A673 (cell line): ENCODE results near the gene CDCA4. TPM values are rescaled to one million over a fixed set of nuclear protein-coding genes. Genes with fewer than 3 reads are reported as not detected.

Experiments
- BruUV-seq: library from RNA; stranded (reverse); fragments of 400-500 nt; replicated peaks from 2 replicates; lab custom pipeline; 2021; lab: Mats Ljungman, UMichigan
- CTCF ChIA-PET: fragments of 300-600 bp; sonication (Branson Sonifier 250); formaldehyde crosslinking; loops from one replicate; lab custom pipeline; 2022; ENCODE audit warnings: antibody characterized with exemption; lab: Charles Lee
- POLR2A ChIA-PET: fragments of 300-600 bp; sonication (Branson Sonifier 250); formaldehyde crosslinking; loops from one replicate; lab custom pipeline; 2022; ENCODE audit warnings: antibody characterized with exemption; ENCODE audit not compliant: low non-redundant PET; lab: Charles Lee
- DNase-seq: peaks from one replicate; pipeline ENCODE4 v3.0.0-alpha.2; 2015; ENCODE audit warnings: low spot score
- H3K27ac ChIP-seq: fragments of 200-600 bp; sonication (generic); 2 replicates; pipeline ENCODE4 v1.5.1; 2016; ENCODE audit warnings: mixed run types, low read depth, mild to moderate bottlenecking, mixed read lengths, antibody characterized with exemption, low read length; ENCODE audit not compliant: poor library complexity, severe bottlenecking
- H3K27me3 ChIP-seq: fragments of 200-600 bp; sonication (generic); replicated peaks from 2 replicates; pipeline ENCODE4 v1.6.1; 2017; ENCODE audit warnings: mixed run types, low read depth, mild to moderate bottlenecking, mixed read lengths, antibody characterized with exemption, low read length; ENCODE audit not compliant: insufficient read depth, poor library complexity
- H3K36me3 ChIP-seq: fragments of 200-600 bp; sonication (generic); 2 replicates; pipeline ENCODE4 v1.6.1; 2016; ENCODE audit warnings: mixed run types, mild to moderate bottlenecking, mixed read lengths, antibody characterized with exemption, low read length; ENCODE audit not compliant: insufficient read depth, poor library complexity, severe bottlenecking
- H3K4me1 ChIP-seq: fragments of 200-600 bp; sonication (generic); 2 replicates; pipeline ENCODE4 v1.6.1; 2017; ENCODE audit warnings: mixed run types, mild to moderate bottlenecking, mixed read lengths, antibody characterized with exemption, low read length; ENCODE audit not compliant: insufficient read depth, poor library complexity, severe bottlenecking
- H3K4me3 ChIP-seq: fragments of 200-600 bp; sonication (generic); 2 replicates; pipeline ENCODE4 v1.5.1; 2016; ENCODE audit warnings: low read depth, mixed run types, mild to moderate bottlenecking, mixed read lengths, low read length; ENCODE audit not compliant: poor library complexity, severe bottlenecking
- H3K9me3 ChIP-seq: fragments of 200-600 bp; sonication (generic); 2 replicates; pipeline ENCODE4 v1.6.1; 2016; ENCODE audit warnings: mixed run types, low read depth, mild to moderate bottlenecking, mixed read lengths, antibody characterized with exemption, low read length; ENCODE audit not compliant: poor library complexity, severe bottlenecking
- CTCF ChIP-seq: fragments of 300-800, 200-600 bp; sonication (generic); conservative IDR thresholded peaks from 2 replicates; pipeline ENCODE4 v1.5.1; 2017; ENCODE audit warnings: low read depth, mild to moderate bottlenecking, antibody characterized with exemption, low read length, moderate library complexity, mixed read lengths
- EZH2 ChIP-seq: fragments of 200-600 bp; sonication (generic); IDR thresholded peaks from 2 replicates; pipeline ENCODE4 v1.6.1; 2017; ENCODE audit warnings: borderline replicate concordance, low read depth, mild to moderate bottlenecking, mixed read lengths, antibody characterized with exemption, low read length; ENCODE audit not compliant: poor library complexity, severe bottlenecking
- intact Hi-C: fragments of 100-400 bp; cut with micrococcal nuclease; formaldehyde crosslinking; loops from one replicate; pipeline ENCODE4 v1.10.0; 2022; ENCODE audit not compliant: unreplicated experiment
- total RNA-seq: library from RNA; stranded (reverse); gene quantifications from 2 replicates; pipeline ENCODE4 v1.2.3, GENCODE V29; 2021

Gene CDCA4
- total RNA-seq, 1 experiment from 2014 or later: 49.7 TPM

- ChIA-PET POLR2A (no interaction called here), CTCF (no interaction called here)
- TF ChIP-seq CTCF (no peak), EZH2 (no peak)
- Histone ChIP-seq H3K36me3 (no peaks in the 10 kb centered on the region), H3K4me3 (no peak overlapping the region), H3K27ac (no peak overlapping the region), H3K9me3 (no peaks in the 10 kb centered on the region), H3K4me1 (no peaks in the 10 kb centered on the region), H3K27me3 (no peaks in the 10 kb centered on the region)
- no TSS peak for BruUV-seq
- no peak for DNase-seq
- intact Hi-C loops: no loop called here
Measured at GRCh38 chr14:105061428-105062047, 40.7 kb upstream of the CDCA4 start.

- Histone ChIP-seq H3K36me3 (no peaks in the 10 kb centered on the region), H3K9me3 (no peaks in the 10 kb centered on the region), H3K27ac (no peak overlapping the region), H3K4me1 (no peaks in the 10 kb centered on the region), H3K27me3 (no peaks in the 10 kb centered on the region), H3K4me3 (no peak overlapping the region)
- ChIA-PET POLR2A (no interaction called here), CTCF (no interaction called here)
- no TSS peak for BruUV-seq
- no peak for DNase-seq
- intact Hi-C loops: no loop called here
- TF ChIP-seq EZH2 (no peak), CTCF (no peak)
Measured at GRCh38 chr14:105060751-105061427, 40.0 kb upstream of the CDCA4 start.

- BruUV-seq: no TSS peak
- no peaks in the 10 kb centered on the region for H3K9me3 ChIP-seq
- H3K27me3 ChIP-seq: no peaks in the 10 kb centered on the region
- no peak overlapping the region for H3K4me3 ChIP-seq
- intact Hi-C loops: no loop called here
- no peak for DNase-seq
- ChIA-PET POLR2A (no interaction called here), CTCF (no interaction called here)
- no peak overlapping the region for H3K27ac ChIP-seq
- TF ChIP-seq EZH2 (no peak), CTCF (no peak)
- H3K4me1 ChIP-seq: no peaks in the 10 kb centered on the region
- no peaks in the 10 kb centered on the region for H3K36me3 ChIP-seq
Measured at GRCh38 chr14:105059925-105060565, 39.2 kb upstream of the CDCA4 start.
